ENCODE results near the gene GLOD5.

GRCh38 chrX:48806081-48806480, 44.5 kb downstream of the GLOD5 start:
- TF ChIP-seq CTCF (IDR thresholded peaks at IDR 0.05) (no peak), POLR2A (IDR thresholded peaks at IDR 0.05; ENCODE audit: low read depth) (no peak)
